AG04450 (cell line): ENCODE data around the gene ZNF236. TPM values are rescaled to one million over a fixed set of nuclear protein-coding genes. Genes with fewer than 3 reads are reported as not detected.

ENCODE experiments used
- CTCF ChIA-PET: fragments of 300-600, 350-600 bp; formaldehyde crosslinking; extraction: SDS; loops from one replicate; lab custom pipeline; 2022; ENCODE audit warnings: antibody characterized with exemption, inconsistent platforms; lab: Charles Lee
- POLR2A ChIA-PET: fragments of 350-600 bp; formaldehyde crosslinking; extraction: SDS; loops from one replicate; lab custom pipeline; 2021; ENCODE audit warnings: antibody characterized with exemption, inconsistent platforms; lab: Yijun Ruan, JAX
- DNase-seq: peaks from one replicate; pipeline ENCODE4 v3.0.0-alpha.2; 2011; ENCODE audit warnings: low read depth, low spot score
- H3K27ac ChIP-seq: one replicate; pipeline ENCODE4 v1.5.1; 2012; ENCODE audit warnings: low read depth, low read length, control low read depth
- H3K27me3 ChIP-seq: one replicate; pipeline ENCODE4 v1.6.0; 2012; ENCODE audit warnings: low read length; ENCODE audit not compliant: control insufficient read depth, insufficient read depth
- H3K4me3 ChIP-seq: 2 replicates; pipeline ENCODE4 v1.5.1; 2011; ENCODE audit warnings: mild to moderate bottlenecking, low read depth, low read length, control low read depth
- H3K9me3 ChIP-seq: 2 replicates; pipeline ENCODE4 v1.5.1; 2012; ENCODE audit warnings: low read length; ENCODE audit not compliant: control insufficient read depth, insufficient read depth
- polyA plus RNA-seq: library from polyadenylated mRNA; depleted of rRNA; stranded (reverse); fragments of >200 nt; gene quantifications from 2 replicates; pipeline ENCODE4 v1.2.3, GENCODE V29; 2011
- TF ChIP-seq, protein P1 (sequence below): IDR thresholded peaks from 2 replicates; pipeline ENCODE4 v1.5.1; 2011; ENCODE audit warnings: low read depth, low read length, control low read depth, inconsistent platforms

Gene ZNF236
- polyA plus RNA-seq, 1 experiment, result 5.3 TPM

DNA sequence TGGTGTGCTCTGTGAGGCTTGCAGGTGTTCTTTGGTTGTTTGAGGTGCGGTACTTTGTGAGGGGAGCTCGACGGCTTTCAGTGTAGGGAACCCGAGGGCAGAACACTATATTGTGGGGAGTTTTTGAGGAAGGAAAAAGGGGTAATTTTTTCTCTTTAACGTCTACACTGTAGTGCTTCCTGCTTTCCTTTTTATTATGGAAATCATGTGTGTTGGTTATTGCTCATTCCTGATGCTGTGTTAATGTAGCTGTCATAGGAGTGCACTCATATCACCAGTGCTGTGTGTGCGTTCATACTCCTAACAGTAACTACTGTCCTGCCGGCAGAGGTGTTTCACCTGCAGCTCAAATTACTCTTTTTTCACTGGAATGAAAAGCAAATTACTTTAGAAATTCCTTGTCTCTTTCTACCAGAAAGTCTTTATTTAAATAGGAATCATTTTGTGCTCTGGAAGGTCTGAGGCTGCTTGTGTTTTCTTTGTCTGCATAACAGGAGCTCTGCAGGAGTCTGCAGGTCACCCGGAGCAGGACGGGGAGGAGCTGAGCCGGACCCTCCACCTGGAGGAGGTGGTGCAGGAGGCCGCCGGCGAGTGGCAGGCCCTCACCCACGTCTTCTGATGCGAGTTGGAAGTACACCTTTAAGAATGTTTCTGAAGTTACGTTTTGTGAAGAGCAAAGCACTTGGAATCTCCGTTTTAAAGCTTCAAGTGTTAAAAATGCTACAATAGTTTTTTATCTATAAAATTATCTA is 145.5 kb downstream of the ZNF236 start:
- H3K27me3 ChIP-seq, result no peaks in the 10 kb centered on the region
- POLR2A ChIA-PET, result no interaction called here
- H3K9me3 ChIP-seq, result no peaks in the 10 kb centered on the region
- TF ChIP-seq, protein P1, sequence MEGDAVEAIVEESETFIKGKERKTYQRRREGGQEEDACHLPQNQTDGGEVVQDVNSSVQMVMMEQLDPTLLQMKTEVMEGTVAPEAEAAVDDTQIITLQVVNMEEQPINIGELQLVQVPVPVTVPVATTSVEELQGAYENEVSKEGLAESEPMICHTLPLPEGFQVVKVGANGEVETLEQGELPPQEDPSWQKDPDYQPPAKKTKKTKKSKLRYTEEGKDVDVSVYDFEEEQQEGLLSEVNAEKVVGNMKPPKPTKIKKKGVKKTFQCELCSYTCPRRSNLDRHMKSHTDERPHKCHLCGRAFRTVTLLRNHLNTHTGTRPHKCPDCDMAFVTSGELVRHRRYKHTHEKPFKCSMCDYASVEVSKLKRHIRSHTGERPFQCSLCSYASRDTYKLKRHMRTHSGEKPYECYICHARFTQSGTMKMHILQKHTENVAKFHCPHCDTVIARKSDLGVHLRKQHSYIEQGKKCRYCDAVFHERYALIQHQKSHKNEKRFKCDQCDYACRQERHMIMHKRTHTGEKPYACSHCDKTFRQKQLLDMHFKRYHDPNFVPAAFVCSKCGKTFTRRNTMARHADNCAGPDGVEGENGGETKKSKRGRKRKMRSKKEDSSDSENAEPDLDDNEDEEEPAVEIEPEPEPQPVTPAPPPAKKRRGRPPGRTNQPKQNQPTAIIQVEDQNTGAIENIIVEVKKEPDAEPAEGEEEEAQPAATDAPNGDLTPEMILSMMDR, result no peak
- H3K4me3 ChIP-seq, result no peak overlapping the region
- H3K27ac ChIP-seq, result no peak overlapping the region
- no peak for DNase-seq
- CTCF ChIA-PET, result interaction anchor here (0.9 kb wide), 1 partner anchor 15 kb away, joined by 3 read pairs; no protein-coding TSS in a partner anchor

DNA sequence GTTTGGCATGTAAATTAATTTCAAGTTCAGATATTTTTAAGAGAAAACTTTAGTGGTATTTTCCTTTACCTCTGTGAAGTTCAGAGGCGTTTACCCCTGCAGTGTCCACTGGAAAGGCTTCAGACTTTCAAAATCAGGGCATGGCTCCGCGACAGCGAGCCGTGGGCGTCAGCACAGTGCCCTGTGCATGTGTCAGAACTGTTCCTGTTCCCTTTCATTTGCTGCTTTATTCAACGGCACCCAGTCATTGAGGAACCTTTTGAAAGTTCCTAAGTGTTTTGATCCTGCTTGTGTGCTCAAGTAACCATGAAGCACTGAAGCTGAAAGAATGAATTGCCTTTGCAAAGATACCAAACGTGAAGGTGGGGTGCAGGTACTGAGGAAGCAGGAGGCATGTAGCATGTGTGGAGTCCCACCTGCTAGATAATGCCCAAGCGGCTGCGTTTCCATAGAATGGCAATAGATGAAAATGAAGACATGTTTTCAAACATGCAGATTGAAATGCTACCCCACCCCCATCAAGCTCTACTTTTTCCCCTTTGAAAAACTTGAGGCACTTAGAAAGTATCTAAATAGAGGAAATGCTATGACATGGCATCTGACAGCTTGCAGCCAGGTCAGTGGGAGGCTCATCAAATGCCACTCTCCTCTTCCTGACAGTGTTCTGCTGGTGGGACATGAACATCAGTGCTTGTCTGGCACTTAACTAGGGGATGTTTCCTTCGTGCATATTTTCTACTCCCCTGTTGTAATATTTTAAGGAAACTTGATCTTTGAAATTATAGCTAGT is 148.6 kb downstream of the ZNF236 start:
- Histone ChIP-seq H3K27me3 (no peaks in the 10 kb centered on the region), H3K9me3 (no peaks in the 10 kb centered on the region), H3K27ac (no peak overlapping the region), H3K4me3 (no peak overlapping the region)
- ChIA-PET POLR2A (no interaction called here), CTCF (interaction anchor here (1.2 to 4.0 kb wide), 2 partner anchors 12 to 29 kb away, joined by 7 to 33 read pairs; no protein-coding TSS in a partner anchor)
- no peak for DNase-seq
- TF ChIP-seq, protein P1, result no peak

DNA sequence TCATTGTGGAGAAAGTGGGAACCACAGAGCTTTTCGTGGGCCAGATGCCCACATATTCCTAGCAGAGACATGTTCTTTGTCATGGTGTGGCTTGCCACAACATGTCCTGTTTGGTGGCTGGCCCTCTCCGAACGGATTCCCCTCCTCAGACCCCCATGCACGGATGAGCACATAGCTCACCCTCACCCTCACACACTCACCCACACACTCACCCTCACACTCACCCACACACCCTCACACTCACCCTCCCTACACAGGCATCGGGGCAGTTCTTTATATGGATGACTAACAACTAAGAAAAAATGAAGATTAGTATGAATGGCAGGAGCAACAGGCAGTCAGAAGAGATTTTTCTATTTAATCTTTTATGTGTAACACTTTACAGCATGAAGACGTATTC is 149.9 kb downstream of the ZNF236 start:
- TF ChIP-seq, protein P1, result no peak
- DNase-seq, result no peak
- H3K4me3 ChIP-seq, result no peak overlapping the region
- no peaks in the 10 kb centered on the region for H3K27me3 ChIP-seq
- H3K27ac ChIP-seq, result no peak overlapping the region
- ChIA-PET POLR2A (no interaction called here), CTCF (interaction anchor here (1.1 to 4.0 kb wide), 3 partner anchors 11 to 35 kb away, joined by 3 to 33 read pairs (median 7); no protein-coding TSS in a partner anchor)
- H3K9me3 ChIP-seq, result no peaks in the 10 kb centered on the region

DNA sequence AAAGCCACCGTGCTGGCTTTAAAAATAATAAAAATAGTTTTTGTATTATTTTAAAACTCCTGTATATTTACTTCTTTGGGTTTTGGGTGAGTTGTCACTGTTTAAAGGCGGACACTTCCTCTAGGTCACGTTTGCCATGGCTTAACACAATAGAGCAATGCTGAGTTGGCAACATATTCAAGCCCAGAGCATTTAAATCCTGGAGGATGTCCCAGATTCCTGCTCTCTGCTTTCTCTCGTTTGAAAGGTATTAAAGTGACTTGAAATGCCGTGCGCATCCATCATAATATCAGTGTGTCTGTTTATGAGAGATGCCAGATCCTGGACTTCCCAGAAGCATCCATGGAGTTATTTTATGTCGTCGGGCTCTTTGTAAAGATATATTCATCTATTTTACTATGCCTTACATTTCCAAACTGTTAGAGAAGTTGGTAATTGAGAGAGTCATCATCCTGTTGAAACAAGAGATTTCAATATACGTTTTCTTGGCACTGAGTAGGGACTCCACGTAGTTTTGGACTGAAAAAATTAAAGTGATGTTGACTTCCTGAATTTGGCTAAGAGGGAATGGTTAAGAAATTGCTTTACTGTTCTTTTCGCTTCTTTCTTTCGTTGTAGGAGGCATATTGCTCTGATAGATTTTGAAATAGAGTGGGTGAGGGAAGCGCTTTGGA is 150.6 kb downstream of the ZNF236 start:
- Histone ChIP-seq H3K27ac (no peak overlapping the region), H3K9me3 (no peaks in the 10 kb centered on the region), H3K4me3 (no peak overlapping the region), H3K27me3 (no peaks in the 10 kb centered on the region)
- ChIA-PET POLR2A (no interaction called here), CTCF (interaction anchor here (1.1 to 4.0 kb wide), 2 partner anchors 10 to 35 kb away, joined by 3 to 33 read pairs; no protein-coding TSS in a partner anchor)
- TF ChIP-seq, protein P1, result no peak
- DNase-seq, result no peak
